ENCODE data around the gene SNX7.

SNX7 gene

GRCh38 chr1:98674075-98674781, 12.7 kb downstream of the SNX7 start:
- no peak overlapping the region for H3K27ac ChIP-seq
- TF ChIP-seq ZFX (IDR thresholded peaks at IDR 0.05; ENCODE audit: borderline replicate concordance) (no peak), CTCF (IDR thresholded peaks at IDR 0.05) (no peak)

GRCh38 chr1:98675282-98675681, 13.8 kb downstream of the SNX7 start:
- H3K27ac ChIP-seq = no peak overlapping the region
- TF ChIP-seq CTCF (IDR thresholded peaks at IDR 0.05) (no peak), ZFX (IDR thresholded peaks at IDR 0.05; ENCODE audit: borderline replicate concordance) (no peak)

GRCh38 chr1:98677288-98677687, 15.8 kb downstream of the SNX7 start:
- no peak overlapping the region for H3K27ac ChIP-seq
- TF ChIP-seq ZFX (IDR thresholded peaks at IDR 0.05; ENCODE audit: borderline replicate concordance) = no peak
- TF ChIP-seq CTCF (IDR thresholded peaks at IDR 0.05) = no peak

- no peak overlapping the region for H3K27ac ChIP-seq
- TF ChIP-seq ZFX (IDR thresholded peaks at IDR 0.05; ENCODE audit: borderline replicate concordance) (no peak), CTCF (IDR thresholded peaks at IDR 0.05) (no peak)
These were observed 20.3 kb downstream of the SNX7 start for GRCh38 chr1:98681812-98682211.

- TF ChIP-seq ZFX (IDR thresholded peaks at IDR 0.05; ENCODE audit: borderline replicate concordance) = no peak
- no peak for TF ChIP-seq CTCF (IDR thresholded peaks at IDR 0.05)
- H3K27ac ChIP-seq = no peak overlapping the region
These were observed 26.7 kb downstream of the SNX7 start for GRCh38 chr1:98688110-98688739.

GRCh38 chr1:98690576-98690975, 29.1 kb downstream of the SNX7 start:
- no peak overlapping the region for H3K27ac ChIP-seq
- TF ChIP-seq ZFX (IDR thresholded peaks at IDR 0.05; ENCODE audit: borderline replicate concordance) (no peak), CTCF (IDR thresholded peaks at IDR 0.05) (no peak)

- no peak overlapping the region for H3K27ac ChIP-seq
- no peak for TF ChIP-seq ZFX (IDR thresholded peaks at IDR 0.05; ENCODE audit: borderline replicate concordance)
- TF ChIP-seq CTCF (IDR thresholded peaks at IDR 0.05) = no peak
These were observed 31.0 kb downstream of the SNX7 start for GRCh38 chr1:98692482-98692881.
